Measurements from ENCODE around the gene RPH3AL. TPM values are rescaled to one million over a fixed set of nuclear protein-coding genes. Genes with fewer than 3 reads are reported as not detected.
A peak's percentile ranks its signal among the peaks of the same experiment; 100 is the strongest.
"Not testable (repeated sequence)": the region's sequence is repeated elsewhere in the genome, so short reads cannot be mapped to it uniquely, and the experiment has no call there.

Gene RPH3AL
- total and polyA plus RNA-seq, 7 experiments from 2014 or later, result 0.84 to 19.6 (median 4.3) TPM

DNA sequence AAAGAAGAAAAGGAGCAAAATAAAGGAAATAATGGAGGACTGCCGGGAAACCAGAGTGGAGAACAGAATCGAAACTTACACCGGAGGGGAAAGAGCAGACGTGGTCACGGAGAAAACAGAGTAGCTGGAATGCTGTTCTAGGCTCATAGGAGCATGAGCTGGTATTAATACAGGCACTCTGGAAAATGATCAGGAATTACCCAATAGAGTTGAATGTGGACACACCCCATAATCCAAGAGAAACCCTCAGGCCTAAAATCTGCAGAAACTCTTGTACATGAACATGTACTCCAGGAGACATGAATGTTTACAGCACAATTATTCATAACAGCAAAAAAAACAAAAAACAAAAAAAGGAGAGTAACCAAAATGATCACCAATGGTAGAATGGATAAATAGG is 77.7 kb downstream of the RPH3AL start:
- DNase-seq (no peak), ATAC-seq (no peak)
- intact Hi-C loops (cut with micrococcal nuclease), result no loop called here
- H3K36me3 Mint-ChIP-seq, result peaks cover 0 to 22% (median 0%) of the 10 kb centered on the region in 5 donors
- Histone ChIP-seq H3K27me3 (ENCODE audit: control insufficient read depth in 2 of 2, insufficient read depth in 2 of 2, low read length in 2 of 2) (no peaks in the 10 kb centered on the region), H3K4me3 (ENCODE audit: low read length) (no peak overlapping the region), H3K9me3 (ENCODE audit: control insufficient read depth in 2 of 3, low read length in 3 of 3) (no peaks in the 10 kb centered on the region), H3K27ac (ENCODE audit: low read depth, low read length) (no peak overlapping the region), H3K4me1 (ENCODE audit: control insufficient read depth in 2 of 2, insufficient read depth in 2 of 2, low read length in 2 of 2) (no peaks in the 10 kb centered on the region), H3K36me3 (ENCODE audit: control insufficient read depth in 2 of 3, insufficient read depth in 3 of 3, low read length in 3 of 3) (no peaks in the 10 kb centered on the region)
- no peak overlapping the region for H3K27ac Mint-ChIP-seq
- no peaks in the 10 kb centered on the region for H3K4me1 Mint-ChIP-seq
- H3K4me3 Mint-ChIP-seq, result no peak overlapping the region
- CTCF ChIA-PET, result no interaction called here
- H3K9me3 Mint-ChIP-seq, result peaks cover 0 to 3% (median 0%) of the 10 kb centered on the region in 11 donors
- POLR2A ChIA-PET, result interaction anchor here (0.9 kb wide), 1 partner anchor 517 kb away, joined by 3 read pairs; no protein-coding TSS in a partner anchor
- H3K27me3 Mint-ChIP-seq, result no peaks in the 10 kb centered on the region

DNA sequence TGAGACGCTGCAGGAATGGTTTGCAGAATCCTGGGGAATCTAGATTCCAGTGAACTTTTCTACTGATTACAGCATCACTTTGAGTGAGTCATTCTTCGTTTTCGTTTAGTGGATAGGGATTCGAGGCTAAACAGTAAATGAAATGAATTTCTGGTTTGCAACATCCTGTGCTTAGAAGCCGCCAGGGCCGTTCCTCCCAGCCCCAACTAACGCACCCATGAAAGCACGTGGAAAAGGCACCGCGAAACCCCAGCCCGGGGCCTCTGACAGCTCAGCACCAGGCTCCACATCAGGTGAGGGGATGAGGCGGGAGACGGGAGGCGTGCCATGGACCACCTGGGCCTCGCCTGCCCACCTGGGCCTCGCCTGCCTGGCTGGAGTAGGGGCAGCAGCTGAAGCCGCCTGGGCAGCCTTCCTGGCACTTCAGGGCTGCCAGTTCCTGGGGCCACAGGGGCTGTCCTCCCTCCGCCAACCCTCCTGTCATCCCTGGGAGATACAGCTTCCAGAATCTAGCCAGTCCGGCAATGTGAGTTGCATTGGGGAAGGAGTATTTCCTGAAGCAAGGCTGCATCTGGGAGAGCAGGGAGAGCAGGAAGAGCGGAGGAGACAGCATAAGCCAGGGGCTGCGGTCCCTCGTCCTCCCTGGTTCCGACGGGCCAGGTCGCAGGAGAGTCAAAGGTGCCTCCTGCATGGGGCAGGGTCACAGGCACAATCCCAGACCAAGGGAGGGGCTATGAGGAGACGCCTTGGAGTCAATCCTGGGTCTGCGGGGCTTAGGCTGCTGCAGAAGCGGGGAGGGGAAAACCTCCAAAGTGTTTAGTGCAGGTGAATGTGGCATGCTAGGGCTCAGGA is 78.4 kb downstream of the RPH3AL start:
- POLR2A ChIA-PET, result interaction anchor here (0.9 kb wide), 1 partner anchor 517 kb away, joined by 3 read pairs; no protein-coding TSS in a partner anchor
- Mint-ChIP-seq H3K4me3 (no peak overlapping the region), H3K27ac (no peak overlapping the region), H3K27me3 (no peaks in the 10 kb centered on the region), H3K36me3 (peaks cover 0 to 25% (median 0%) of the 10 kb centered on the region in 5 donors), H3K9me3 (peaks cover 0 to 3% (median 0%) of the 10 kb centered on the region in 11 donors), H3K4me1 (no peaks in the 10 kb centered on the region)
- CTCF ChIA-PET, result no interaction called here
- Histone ChIP-seq H3K4me3 (ENCODE audit: low read length) (no peak overlapping the region), H3K27ac (ENCODE audit: low read depth, low read length) (no peak overlapping the region), H3K4me1 (ENCODE audit: control insufficient read depth in 2 of 2, insufficient read depth in 2 of 2, low read length in 2 of 2) (no peaks in the 10 kb centered on the region), H3K36me3 (ENCODE audit: control insufficient read depth in 2 of 3, insufficient read depth in 3 of 3, low read length in 3 of 3) (no peaks in the 10 kb centered on the region), H3K9me3 (ENCODE audit: control insufficient read depth in 2 of 3, low read length in 3 of 3) (no peaks in the 10 kb centered on the region), H3K27me3 (ENCODE audit: control insufficient read depth in 2 of 2, insufficient read depth in 2 of 2, low read length in 2 of 2) (no peaks in the 10 kb centered on the region)
- DNase-seq, result no peak
- ATAC-seq, result no peak
- intact Hi-C loops (cut with micrococcal nuclease), result no loop called here

DNA sequence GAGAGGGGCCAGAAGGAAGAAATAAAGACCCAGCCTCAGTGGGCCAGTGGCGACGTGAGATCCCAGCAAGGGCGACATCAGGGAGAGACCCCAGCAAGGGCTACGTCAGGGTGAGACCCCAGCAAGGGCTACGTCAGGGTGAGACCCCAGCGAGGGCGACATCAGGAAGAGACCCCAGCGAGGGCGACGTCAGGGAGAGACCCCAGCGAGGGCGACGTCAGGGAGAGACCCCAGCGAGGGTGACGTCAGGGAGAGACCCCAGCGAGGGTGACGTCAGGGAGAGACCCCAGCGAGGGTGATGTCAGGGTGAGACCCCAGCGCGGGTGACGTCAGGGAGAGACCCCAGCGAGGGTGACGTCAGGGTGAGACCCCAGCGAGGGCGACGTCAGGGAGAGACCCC is 79.8 kb downstream of the RPH3AL start:
- H3K4me1 Mint-ChIP-seq; POLR2A ChIA-PET; H3K9me3 ChIP-seq (ENCODE audit: control insufficient read depth in 2 of 3, low read length in 3 of 3); H3K9me3 Mint-ChIP-seq; H3K36me3 ChIP-seq (ENCODE audit: control insufficient read depth in 2 of 3, insufficient read depth in 3 of 3, low read length in 3 of 3); DNase-seq; ATAC-seq; H3K27ac Mint-ChIP-seq; CTCF ChIA-PET; H3K27ac ChIP-seq (ENCODE audit: low read depth, low read length); H3K27me3 ChIP-seq (ENCODE audit: control insufficient read depth in 2 of 2, insufficient read depth in 2 of 2, low read length in 2 of 2); H3K4me3 Mint-ChIP-seq; H3K4me3 ChIP-seq (ENCODE audit: low read length); H3K27me3 Mint-ChIP-seq; H3K4me1 ChIP-seq (ENCODE audit: control insufficient read depth in 2 of 2, insufficient read depth in 2 of 2, low read length in 2 of 2); intact Hi-C loops (cut with micrococcal nuclease): not testable (repeated sequence)
- peaks cover 0 to 16% (median 0%) of the 10 kb centered on the region in 5 donors for H3K36me3 Mint-ChIP-seq

DNA sequence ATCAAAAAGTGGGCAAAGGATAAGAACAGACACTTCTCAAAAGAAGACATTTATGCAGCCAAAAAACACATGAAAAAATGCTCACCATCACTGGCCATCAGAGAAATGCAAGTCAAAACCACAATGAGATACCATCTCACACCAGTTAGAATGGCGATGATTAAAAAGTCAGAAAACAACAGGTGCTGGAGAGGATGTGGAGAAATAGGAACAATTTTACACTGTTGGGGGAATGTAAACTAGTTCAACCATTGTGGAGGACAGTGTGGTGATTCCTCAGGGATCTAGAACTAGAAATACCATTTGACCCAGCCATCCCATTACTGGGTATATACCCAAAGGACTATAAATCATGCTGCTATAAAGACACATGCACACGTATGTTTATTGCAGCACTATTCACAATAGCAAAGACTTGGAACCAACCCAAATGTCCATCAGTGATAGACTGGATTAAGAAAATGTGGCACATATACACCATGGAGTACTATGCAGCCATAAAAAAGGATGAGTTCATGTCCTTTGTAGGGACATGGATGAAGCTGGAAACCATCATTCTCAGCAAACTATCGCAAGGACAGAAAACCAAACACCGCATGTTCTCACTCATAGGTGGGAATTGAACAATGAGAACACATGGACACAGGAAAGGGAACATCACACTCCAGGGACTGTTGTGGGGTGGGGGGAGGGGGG is 80.5 kb downstream of the RPH3AL start:
- H3K4me3 ChIP-seq (ENCODE audit: low read length); H3K36me3 ChIP-seq (ENCODE audit: control insufficient read depth in 2 of 3, insufficient read depth in 3 of 3, low read length in 3 of 3); H3K27me3 ChIP-seq (ENCODE audit: control insufficient read depth in 2 of 2, insufficient read depth in 2 of 2, low read length in 2 of 2); DNase-seq; H3K9me3 ChIP-seq (ENCODE audit: control insufficient read depth in 2 of 3, low read length in 3 of 3); H3K27ac Mint-ChIP-seq; H3K4me3 Mint-ChIP-seq; H3K27me3 Mint-ChIP-seq; CTCF ChIA-PET; H3K27ac ChIP-seq (ENCODE audit: low read depth, low read length); H3K9me3 Mint-ChIP-seq; intact Hi-C loops (cut with micrococcal nuclease); ATAC-seq; H3K4me1 Mint-ChIP-seq; POLR2A ChIA-PET; H3K4me1 ChIP-seq (ENCODE audit: control insufficient read depth in 2 of 2, insufficient read depth in 2 of 2, low read length in 2 of 2): not testable (repeated sequence)
- H3K36me3 Mint-ChIP-seq, result peaks cover 0 to 16% (median 0%) of the 10 kb centered on the region in 5 donors

DNA sequence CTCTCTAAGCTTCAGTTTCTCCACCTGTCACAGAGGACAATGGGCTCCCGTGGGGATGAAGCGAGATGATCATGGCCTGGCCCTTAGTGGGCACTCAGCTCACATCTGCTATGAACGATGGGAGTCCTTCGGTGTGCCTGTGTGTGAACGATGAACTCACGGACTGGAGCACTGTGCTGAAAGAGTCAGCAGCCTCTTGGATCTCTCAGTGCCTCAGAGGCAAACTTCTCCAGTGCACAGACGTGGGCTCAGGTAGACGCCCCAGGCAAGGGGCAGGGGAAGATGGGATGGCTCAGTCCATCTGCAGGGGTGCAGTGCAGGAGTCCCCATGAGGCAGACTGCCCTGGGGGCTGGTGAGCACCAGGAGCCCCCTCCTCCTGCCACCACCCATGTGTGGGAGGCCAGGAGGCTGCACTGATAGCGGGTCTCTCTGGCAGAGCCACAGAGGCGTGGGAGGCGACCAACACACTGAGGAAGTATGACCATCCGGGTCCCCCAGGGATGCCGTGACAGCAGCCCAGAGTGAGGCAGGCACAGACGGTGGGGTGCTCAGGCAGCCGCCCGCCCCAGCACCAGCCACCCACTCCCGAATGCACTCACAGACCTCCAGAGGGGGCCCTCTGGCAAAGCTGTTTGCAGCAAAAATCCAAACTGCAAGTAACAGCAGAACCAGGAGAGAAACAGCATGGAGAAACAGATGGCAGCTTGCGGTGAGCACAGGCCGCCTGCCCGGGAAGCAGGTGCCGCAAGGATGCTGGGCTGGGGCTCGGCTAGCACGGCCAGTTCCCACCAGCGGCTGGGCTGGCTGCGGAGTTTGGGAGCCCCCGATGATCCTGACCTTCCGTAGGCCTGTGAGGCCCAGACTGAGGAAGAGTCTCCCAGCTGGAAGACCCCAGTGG is 82.7 kb downstream of the RPH3AL start:
- POLR2A ChIA-PET, result no interaction called here
- Histone ChIP-seq H3K27me3 (ENCODE audit: control insufficient read depth in 2 of 2, insufficient read depth in 2 of 2, low read length in 2 of 2) (no peaks in the 10 kb centered on the region), H3K9me3 (ENCODE audit: control insufficient read depth in 2 of 3, low read length in 3 of 3) (no peaks in the 10 kb centered on the region), H3K4me3 (ENCODE audit: low read length) (no peak overlapping the region), H3K27ac (ENCODE audit: low read depth, low read length) (no peak overlapping the region), H3K36me3 (ENCODE audit: control insufficient read depth in 2 of 3, insufficient read depth in 3 of 3, low read length in 3 of 3) (no peaks in the 10 kb centered on the region), H3K4me1 (ENCODE audit: control insufficient read depth in 2 of 2, insufficient read depth in 2 of 2, low read length in 2 of 2) (no peaks in the 10 kb centered on the region)
- DNase-seq (no peak), ATAC-seq (no peak)
- Mint-ChIP-seq H3K4me1 (no peaks in the 10 kb centered on the region), H3K27me3 (peaks cover 0 to 6% (median 0%) of the 10 kb centered on the region in 5 donors), H3K4me3 (no peak overlapping the region), H3K9me3 (peaks cover 0 to 3% (median 0%) of the 10 kb centered on the region in 11 donors), H3K27ac (no peak overlapping the region), H3K36me3 (peaks cover 0 to 16% (median 0%) of the 10 kb centered on the region in 5 donors)
- intact Hi-C loops (cut with micrococcal nuclease), result no loop called here
- CTCF ChIA-PET, result no interaction called here

DNA sequence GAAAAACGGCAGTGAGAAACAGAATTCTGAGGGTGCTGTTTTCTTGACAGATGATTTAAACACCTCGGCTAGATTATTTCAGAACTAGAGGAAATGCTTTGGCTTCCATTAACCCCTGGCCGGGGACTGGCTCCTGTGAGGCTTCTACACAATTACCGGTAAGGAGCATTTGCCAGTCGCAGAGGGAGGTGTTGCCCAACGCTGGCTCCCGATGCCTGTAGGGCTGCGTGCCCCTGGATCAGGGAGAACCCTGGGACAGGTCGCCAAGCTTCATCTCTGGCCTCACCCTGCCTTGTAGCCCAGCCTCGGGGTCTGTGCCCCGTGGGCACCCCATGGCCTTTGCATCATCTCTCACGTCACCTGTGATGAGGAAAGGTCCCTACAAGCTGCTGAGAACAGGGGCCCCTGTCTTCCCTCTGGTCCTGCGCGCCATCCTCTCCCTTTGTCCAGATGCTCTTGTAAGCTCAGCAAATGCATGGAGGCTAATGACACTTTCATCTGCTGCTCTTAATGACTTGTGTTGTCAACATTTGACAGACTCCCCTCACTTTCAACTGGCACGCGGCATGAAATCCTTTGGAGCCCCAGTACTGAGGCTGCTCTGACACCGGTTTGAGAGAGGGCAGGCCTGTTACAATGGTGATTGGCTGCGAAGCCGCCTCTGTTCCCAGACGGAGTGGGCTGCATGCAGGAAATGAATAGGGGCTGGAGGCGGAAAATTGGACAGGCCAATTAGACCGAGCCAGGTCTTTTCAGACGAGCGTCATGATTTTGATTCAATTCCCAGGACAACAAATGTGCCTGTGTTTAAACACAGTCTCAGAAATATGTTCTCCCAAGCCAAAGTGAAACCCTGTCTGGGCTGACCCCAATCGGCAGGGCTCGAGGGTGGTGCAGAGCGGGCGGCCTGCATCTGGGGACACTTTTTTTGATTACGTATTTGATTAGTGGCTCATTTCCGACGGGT is 85.6 kb downstream of the RPH3AL start:
- peaks cover 0 to 2% (median 0%) of the 10 kb centered on the region in 11 donors for H3K9me3 Mint-ChIP-seq
- Histone ChIP-seq H3K4me1 (ENCODE audit: control insufficient read depth in 2 of 2, insufficient read depth in 2 of 2, low read length in 2 of 2) (no peaks in the 10 kb centered on the region), H3K9me3 (ENCODE audit: control insufficient read depth in 2 of 3, low read length in 3 of 3) (no peaks in the 10 kb centered on the region), H3K27ac (ENCODE audit: low read depth, low read length) (no peak overlapping the region), H3K36me3 (ENCODE audit: control insufficient read depth in 2 of 3, insufficient read depth in 3 of 3, low read length in 3 of 3) (no peaks in the 10 kb centered on the region), H3K27me3 (ENCODE audit: control insufficient read depth in 2 of 2, insufficient read depth in 2 of 2, low read length in 2 of 2) (no peaks in the 10 kb centered on the region), H3K4me3 (ENCODE audit: low read length) (no peak overlapping the region)
- DNase-seq, result peak in 1 of 9 donors; percentile 11
- POLR2A ChIA-PET, result no interaction called here
- H3K4me3 Mint-ChIP-seq, result no peak overlapping the region
- intact Hi-C loops (cut with micrococcal nuclease), result no loop called here
- CTCF ChIA-PET, result no interaction called here
- no peaks in the 10 kb centered on the region for H3K4me1 Mint-ChIP-seq
- no peak for ATAC-seq
- peaks cover 0 to 6% (median 0%) of the 10 kb centered on the region in 5 donors for H3K27me3 Mint-ChIP-seq
- H3K36me3 Mint-ChIP-seq, result peaks cover 1 to 29% (median 13%) of the 10 kb centered on the region in 5 donors
- no peak overlapping the region for H3K27ac Mint-ChIP-seq
